ENCODE results near the gene NLRC4.

NLRC4 gene

DNA sequence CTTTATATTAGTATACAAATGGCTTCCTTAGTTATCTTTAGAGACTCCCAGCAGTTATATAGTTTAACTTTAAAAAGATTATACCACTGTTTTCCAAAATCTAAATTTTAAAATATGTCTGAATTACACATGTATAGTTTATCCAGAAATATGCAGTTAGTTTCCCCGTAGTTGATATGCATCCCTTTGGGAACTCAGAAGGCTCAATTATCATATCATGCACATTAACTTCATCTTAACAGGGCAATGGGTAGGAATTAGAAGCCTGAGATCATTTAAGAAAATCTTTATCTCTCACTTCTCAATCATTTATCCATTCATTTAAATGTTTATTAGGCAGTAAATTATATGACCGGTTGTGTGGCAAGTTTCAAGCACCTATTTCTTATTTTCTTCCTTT lies 27.2 kb downstream of the NLRC4 start:
- no peaks in the 10 kb centered on the region for H3K27me3 ChIP-seq
- intact Hi-C loops (cut with DNase I; ENCODE audit: low total_unique reads), result no loop called here
- no peaks in the 10 kb centered on the region for H3K9me3 ChIP-seq
- DNase-seq, result no peak
- H3K36me3 ChIP-seq, result no peaks in the 10 kb centered on the region
- no peak overlapping the region for H3K27ac ChIP-seq
- no peak overlapping the region for H3K4me3 ChIP-seq
- TF ChIP-seq, protein P1, sequence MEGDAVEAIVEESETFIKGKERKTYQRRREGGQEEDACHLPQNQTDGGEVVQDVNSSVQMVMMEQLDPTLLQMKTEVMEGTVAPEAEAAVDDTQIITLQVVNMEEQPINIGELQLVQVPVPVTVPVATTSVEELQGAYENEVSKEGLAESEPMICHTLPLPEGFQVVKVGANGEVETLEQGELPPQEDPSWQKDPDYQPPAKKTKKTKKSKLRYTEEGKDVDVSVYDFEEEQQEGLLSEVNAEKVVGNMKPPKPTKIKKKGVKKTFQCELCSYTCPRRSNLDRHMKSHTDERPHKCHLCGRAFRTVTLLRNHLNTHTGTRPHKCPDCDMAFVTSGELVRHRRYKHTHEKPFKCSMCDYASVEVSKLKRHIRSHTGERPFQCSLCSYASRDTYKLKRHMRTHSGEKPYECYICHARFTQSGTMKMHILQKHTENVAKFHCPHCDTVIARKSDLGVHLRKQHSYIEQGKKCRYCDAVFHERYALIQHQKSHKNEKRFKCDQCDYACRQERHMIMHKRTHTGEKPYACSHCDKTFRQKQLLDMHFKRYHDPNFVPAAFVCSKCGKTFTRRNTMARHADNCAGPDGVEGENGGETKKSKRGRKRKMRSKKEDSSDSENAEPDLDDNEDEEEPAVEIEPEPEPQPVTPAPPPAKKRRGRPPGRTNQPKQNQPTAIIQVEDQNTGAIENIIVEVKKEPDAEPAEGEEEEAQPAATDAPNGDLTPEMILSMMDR (IDR thresholded peaks at IDR 0.05), result no peak
- no peaks in the 10 kb centered on the region for H3K4me1 ChIP-seq

DNA sequence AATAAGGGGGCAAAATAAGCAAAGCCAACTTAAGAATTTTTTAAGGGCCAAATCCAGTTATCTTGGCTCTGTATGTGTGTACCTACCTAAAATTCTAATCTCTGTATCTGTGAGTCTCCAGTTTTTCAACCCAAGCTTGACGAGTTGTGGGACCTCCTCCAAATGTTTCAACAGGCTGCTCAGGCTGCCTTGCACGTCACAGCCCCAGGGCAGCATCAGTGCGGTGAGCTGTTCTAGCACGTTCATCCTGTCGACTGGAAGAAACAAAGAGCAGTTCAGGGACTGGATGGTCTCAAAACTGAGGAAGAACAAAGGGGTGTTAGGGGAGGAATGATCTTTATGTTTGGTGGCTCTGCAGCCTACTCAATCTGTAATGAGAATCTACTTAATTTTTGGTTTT lies 29.4 kb downstream of the NLRC4 start:
- H3K4me1 ChIP-seq, result no peaks in the 10 kb centered on the region
- H3K27ac ChIP-seq, result no peak overlapping the region

DNA sequence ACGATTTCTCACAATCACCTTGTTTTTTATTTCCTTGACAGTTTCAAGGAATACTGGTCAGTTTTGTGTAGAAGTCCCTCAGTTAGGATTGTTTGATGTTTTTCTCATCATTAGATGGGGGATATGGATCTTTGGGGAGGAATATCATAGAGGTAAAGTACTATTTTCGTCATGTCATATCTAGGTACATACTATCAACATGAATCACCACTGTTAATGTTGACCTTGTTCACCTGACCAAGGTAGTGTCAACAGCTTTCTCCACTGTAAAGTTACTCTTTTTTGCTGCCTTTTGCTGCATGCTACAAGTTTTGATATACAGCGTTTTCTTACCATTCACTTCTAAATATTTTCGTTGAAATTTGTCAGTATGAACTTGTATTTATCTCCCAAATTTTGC lies 32.7 kb downstream of the NLRC4 start:
- no peak overlapping the region for H3K27ac ChIP-seq
- H3K27me3 ChIP-seq, result no peaks in the 10 kb centered on the region
- intact Hi-C loops (cut with DNase I; ENCODE audit: low total_unique reads), result no loop called here
- H3K4me1 ChIP-seq, result no peaks in the 10 kb centered on the region
- H3K4me3 ChIP-seq, result no peak overlapping the region
- no peaks in the 10 kb centered on the region for H3K9me3 ChIP-seq
- TF ChIP-seq, protein P1 (IDR thresholded peaks at IDR 0.05), result no peak
- H3K36me3 ChIP-seq, result no peaks in the 10 kb centered on the region
- DNase-seq, result no peak

More for the DNA sequence above, 29.4 kb downstream of the NLRC4 start:
- DNase-seq, result no peak
- TF ChIP-seq, protein P1 (IDR thresholded peaks at IDR 0.05), result no peak
- intact Hi-C loops (cut with DNase I; ENCODE audit: low total_unique reads), result no loop called here
- Histone ChIP-seq H3K36me3 (no peaks in the 10 kb centered on the region), H3K4me3 (no peak overlapping the region), H3K9me3 (no peaks in the 10 kb centered on the region), H3K27me3 (no peaks in the 10 kb centered on the region)

DNA sequence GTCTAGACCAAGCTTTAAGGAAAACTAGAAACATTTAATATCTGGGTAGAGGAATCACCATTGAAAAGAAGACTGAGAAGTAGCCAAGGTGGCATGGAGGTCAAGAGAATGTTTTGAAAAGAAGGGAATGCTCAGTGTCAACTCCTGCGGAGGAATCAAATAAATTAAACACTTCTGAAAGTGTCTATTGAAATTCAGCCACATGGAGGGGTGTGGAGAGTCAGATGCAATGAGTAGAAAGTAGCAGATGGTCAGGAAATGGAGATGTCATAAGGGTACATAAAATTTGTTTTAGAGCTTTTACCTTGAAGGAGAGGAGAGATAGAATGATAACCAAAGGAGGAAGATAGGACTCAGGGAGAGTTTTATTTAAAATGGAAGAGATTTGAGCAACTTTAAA lies 35.1 kb downstream of the NLRC4 start:
- no peaks in the 10 kb centered on the region for H3K4me1 ChIP-seq
- no peaks in the 10 kb centered on the region for H3K9me3 ChIP-seq
- H3K36me3 ChIP-seq, result peaks cover 5 to 18% (median 7%) of the 10 kb centered on the region in 3 donors
- H3K27me3 ChIP-seq, result no peaks in the 10 kb centered on the region
- no peak overlapping the region for H3K4me3 ChIP-seq
- DNase-seq, result no peak
- TF ChIP-seq, protein P1 (IDR thresholded peaks at IDR 0.05), result no peak
- intact Hi-C loops (cut with DNase I; ENCODE audit: low total_unique reads), result no loop called here
- no peak overlapping the region for H3K27ac ChIP-seq

DNA sequence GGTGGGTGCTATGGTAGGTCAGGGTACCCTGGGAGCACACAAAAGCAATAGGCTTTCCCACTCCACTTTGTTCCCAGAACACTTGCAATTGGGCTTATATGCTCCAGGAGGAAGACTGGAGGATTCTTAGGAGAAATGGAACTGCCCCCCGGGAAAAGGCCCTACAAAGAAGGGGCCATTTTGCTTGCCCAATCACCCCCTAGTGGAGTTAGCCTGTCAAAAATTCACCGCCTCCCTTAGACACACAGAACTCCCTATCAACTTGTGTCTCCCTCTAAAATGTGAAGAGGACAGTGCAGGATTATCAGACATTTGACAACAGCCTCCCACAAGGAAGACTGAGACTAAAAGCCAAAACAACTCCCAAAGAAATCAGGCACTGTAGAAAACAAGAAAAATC lies 36.5 kb downstream of the NLRC4 start:
- H3K4me3 ChIP-seq, result no peak overlapping the region
- DNase-seq, result no peak
- H3K27ac ChIP-seq, result no peak overlapping the region
- H3K9me3 ChIP-seq, result no peaks in the 10 kb centered on the region
- H3K4me1 ChIP-seq, result no peaks in the 10 kb centered on the region
- TF ChIP-seq, protein P1 (IDR thresholded peaks at IDR 0.05), result no peak
- no peaks in the 10 kb centered on the region for H3K27me3 ChIP-seq
- H3K36me3 ChIP-seq, result peaks cover 14 to 29% (median 20%) of the 10 kb centered on the region in 3 donors
- intact Hi-C loops (cut with DNase I; ENCODE audit: low total_unique reads), result no loop called here

DNA sequence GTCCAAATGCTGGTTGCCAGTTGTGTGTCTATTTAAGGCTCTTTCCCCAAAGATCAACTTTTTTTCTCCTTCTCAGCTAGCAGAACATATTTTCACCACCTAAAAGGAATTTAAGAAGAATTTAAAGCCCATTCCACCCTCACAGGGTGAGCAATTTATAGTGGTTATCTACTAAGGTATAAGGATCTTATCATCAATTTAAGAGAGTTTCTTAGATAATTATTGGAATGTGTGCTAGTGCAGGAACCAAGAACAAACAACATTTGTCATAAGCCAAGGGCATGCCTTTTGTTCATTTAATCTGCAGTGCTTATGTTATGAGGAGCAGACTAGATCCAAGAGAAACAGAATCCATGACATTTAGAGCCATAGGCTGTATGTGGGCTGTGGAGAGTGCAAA lies 37.2 kb downstream of the NLRC4 start:
- Histone ChIP-seq H3K27me3 (no peaks in the 10 kb centered on the region), H3K36me3 (peaks cover 20 to 36% (median 27%) of the 10 kb centered on the region in 3 donors), H3K9me3 (no peaks in the 10 kb centered on the region)

More for the DNA sequence above, 37.2 kb downstream of the NLRC4 start:
- no peak for DNase-seq
- H3K4me3 ChIP-seq, result no peak overlapping the region
- H3K27ac ChIP-seq, result no peak overlapping the region
- intact Hi-C loops (cut with DNase I; ENCODE audit: low total_unique reads), result no loop called here
- H3K4me1 ChIP-seq, result no peaks in the 10 kb centered on the region
- TF ChIP-seq, protein P1 (IDR thresholded peaks at IDR 0.05), result no peak

Measured in tibial artery (tissue), 4 donors.